HCT116 (cell line): ENCODE measurements around the gene TMEM98. TPM values are rescaled to one million over a fixed set of nuclear protein-coding genes. Genes with fewer than 3 reads are reported as not detected.
"Not testable (repeated sequence)": the region's sequence is repeated elsewhere in the genome, so short reads cannot be mapped to it uniquely, and the experiment has no call there.

Experiments used
- ATAC-seq: fragments of 200-7000 bp; cut with Tn5 transposase; 2 replicates; pipeline ENCODE4 v1.9.1; 2020; ENCODE audit warnings: mild to moderate bottlenecking, moderate library complexity
- BruUV-seq: library from RNA; stranded (reverse); fragments of 400-500 nt; replicated peaks from 2 replicates; lab custom pipeline; 2021; lab: Mats Ljungman, UMichigan
- CTCF ChIA-PET: fragments of 300-600 bp; sonication (Branson Sonifier 250); formaldehyde crosslinking; loops from one replicate; lab custom pipeline; 2021; ENCODE audit warnings: antibody characterized with exemption; lab: Charles Lee
- POLR2A ChIA-PET: fragments of 300-600, 350-600 bp; sonication (Branson Sonifier 250); formaldehyde crosslinking; loops from one replicate; lab custom pipeline; 2021; ENCODE audit warnings: antibody characterized with exemption; lab: Charles Lee
- RAD21 ChIA-PET, 2 experiments: fragments of 300-600 bp; sonication (Branson Sonifier 250); formaldehyde crosslinking; loops; one replicate each; lab custom pipeline; 2023; ENCODE audit warnings: low total read pairs in 2 of 2; ENCODE audit not compliant: uncharacterized antibody in 2 of 2, unreplicated experiment in 2 of 2, low non-redundant PET in 1 of 2; lab: Charles Lee
- DNase-seq: peaks from one replicate; pipeline ENCODE4 v3.0.0-alpha.2; 2010; ENCODE audit warnings: low read depth, low spot score
- H2AFZ ChIP-seq: fragments of 200-600 bp; shearing (Covaris generic), sonication (generic); 2 replicates; pipeline ENCODE4 v1.6.1; 2017; ENCODE audit warnings: low read depth, mixed run types, mixed read lengths, antibody characterized with exemption, low read length; ENCODE audit not compliant: poor library complexity, severe bottlenecking
- H3K27ac ChIP-seq: 2 replicates; pipeline ENCODE4 v1.5.1; 2012; ENCODE audit warnings: low read depth, low read length
- H3K27me3 ChIP-seq: fragments of 200-600 bp; sonication (generic); 2 replicates; pipeline ENCODE4 v1.6.1; 2016; ENCODE audit warnings: mixed run types, low read length, mixed read lengths; ENCODE audit not compliant: insufficient read depth
- H3K36me3 ChIP-seq, 2 experiments: fragments of 200-500 bp in 1 of 2; fragments of 200-600 bp in 1 of 2; sonication (Bioruptor generic) in 1 of 2; sonication (generic) in 1 of 2; 2 replicates each; pipeline versions ENCODE4 v1.5.1 to v1.6.1; 2014 to 2016; ENCODE audit warnings: low read length in 2 of 2, inconsistent platforms in 1 of 2, mixed read lengths in 1 of 2, mixed run types in 1 of 2; ENCODE audit not compliant: insufficient read depth in 2 of 2, control insufficient read depth in 1 of 2
- H3K4me1 ChIP-seq, 2 experiments: fragments of 200-600 bp in 1 of 2; sonication (generic) in 1 of 2; 2 replicates each; pipeline versions ENCODE4 v1.5.1 to v1.6.1; 2012 to 2017; ENCODE audit warnings: low read length in 2 of 2, inconsistent platforms in 1 of 2, mild to moderate bottlenecking in 1 of 2, mixed read lengths in 1 of 2, mixed run types in 1 of 2, moderate library complexity in 1 of 2; ENCODE audit not compliant: insufficient read depth in 2 of 2, control insufficient read depth in 1 of 2
- H3K4me2 ChIP-seq: fragments of 200-600 bp; sonication (generic); 2 replicates; pipeline ENCODE4 v1.6.1; 2017; ENCODE audit warnings: mixed run types, low read length, mixed read lengths
- H3K4me3 ChIP-seq, 2 experiments: fragments of 200-600 bp in 1 of 2; sonication (generic) in 1 of 2; replicated peaks in 1 of 2; 2 replicates each; pipeline ENCODE4 v1.5.1; 2011 to 2016; ENCODE audit warnings: low read length in 2 of 2, control low read depth in 1 of 2, low read depth in 1 of 2, mild to moderate bottlenecking in 1 of 2, mixed read lengths in 1 of 2, mixed run types in 1 of 2
- H3K79me2 ChIP-seq: fragments of 200-600 bp; sonication (generic); 2 replicates; pipeline ENCODE4 v1.6.1; 2017; ENCODE audit warnings: mild to moderate bottlenecking, mixed run types, low read length, moderate library complexity, mixed read lengths; ENCODE audit not compliant: insufficient read depth
- H3K9ac ChIP-seq: fragments of 200-600 bp; sonication (generic); 2 replicates; pipeline ENCODE4 v1.6.1; 2016; ENCODE audit warnings: low read length, mixed read lengths
- H3K9me2 ChIP-seq: fragments of 200-600 bp; sonication (generic), shearing (Covaris generic); 2 replicates; pipeline ENCODE4 v1.6.1; 2017; ENCODE audit warnings: mixed run types, mild to moderate bottlenecking, moderate library complexity; ENCODE audit not compliant: insufficient read depth
- H3K9me3 ChIP-seq, 2 experiments: fragments of 200-500 bp in 1 of 2; fragments of 200-600 bp in 1 of 2; sonication (Bioruptor generic) in 1 of 2; sonication (generic) in 1 of 2; 2 replicates each; pipeline ENCODE4 v1.6.1; 2014 to 2017; ENCODE audit warnings: low read length in 2 of 2, mixed read lengths in 2 of 2, inconsistent platforms in 1 of 2, low read depth in 1 of 2, mild to moderate bottlenecking in 1 of 2, mixed run types in 1 of 2, moderate library complexity in 1 of 2; ENCODE audit not compliant: control insufficient read depth in 1 of 2, insufficient read depth in 1 of 2
- H4K20me1 ChIP-seq: fragments of 200-600 bp; sonication (generic), shearing (Covaris generic); 2 replicates; pipeline ENCODE4 v1.6.1; 2017; ENCODE audit warnings: mixed run types, mild to moderate bottlenecking, moderate library complexity; ENCODE audit not compliant: insufficient read depth
- CBX3 ChIP-seq: IDR thresholded peaks from 2 replicates; pipeline ENCODE4 v1.6.1; 2012; ENCODE audit warnings: low read depth
- EZH2phosphoT487 ChIP-seq: fragments of 200-600 bp; IDR thresholded peaks from 2 replicates; pipeline ENCODE4 v1.6.1; 2018; ENCODE audit warnings: antibody characterized with exemption, borderline replicate concordance
- FOSL1 ChIP-seq: IDR thresholded peaks from 2 replicates; pipeline ENCODE4 v1.6.1; 2012; ENCODE audit warnings: low read depth
- intact Hi-C: fragments of 100-400 bp; cut with micrococcal nuclease; formaldehyde crosslinking; loops from 2 replicates; pipeline ENCODE4 v1.10.0; 2022
- total RNA-seq: library from RNA; stranded (reverse); gene quantifications from one replicate; pipeline ENCODE4 v1.2.1, GENCODE V29; 2021; ENCODE audit not compliant: unreplicated experiment

The TMEM98 gene
- total RNA-seq, 1 experiment from 2014 or later, result 29.3 TPM

DNA sequence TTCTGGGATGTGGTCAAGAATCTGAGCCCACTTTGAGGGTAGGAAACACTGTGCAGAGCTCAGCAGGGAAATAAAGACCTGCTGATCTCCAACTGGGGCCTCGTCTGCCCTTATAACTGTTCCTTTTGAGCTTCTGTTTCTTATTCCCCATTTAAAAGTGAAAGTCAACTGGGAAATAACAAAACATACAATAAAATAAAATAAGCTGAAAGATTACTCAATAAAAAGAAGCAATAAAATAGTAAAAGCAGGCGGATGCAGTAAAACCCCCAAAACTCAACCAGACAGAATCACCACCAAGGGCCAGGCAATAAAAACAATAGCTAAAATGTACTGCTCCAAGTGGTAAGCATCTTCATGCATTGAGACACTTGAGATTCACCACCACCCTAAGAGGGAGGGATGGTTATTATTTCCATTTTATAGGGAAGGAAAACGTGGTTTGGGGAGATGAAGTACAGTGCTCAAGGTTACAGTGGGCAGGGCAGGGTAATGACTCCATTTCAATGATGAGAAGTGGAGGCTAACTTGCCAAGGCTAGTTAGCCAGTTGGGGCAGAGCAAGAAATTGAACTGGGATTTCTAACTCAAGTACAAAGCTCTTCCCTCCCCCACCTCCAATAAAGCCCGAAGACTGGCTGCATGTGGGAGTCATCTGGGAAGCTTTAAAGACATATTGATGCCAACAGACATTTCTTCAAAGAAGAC, 57.2 kb downstream of the TMEM98 start:
- RAD21 ChIA-PET, result interaction anchor here in 1 of 2 experiments (1.5 kb wide), 1 partner anchor 202 kb away, joined by 3 read pairs; no protein-coding TSS in a partner anchor
- Histone ChIP-seq H3K9me2 (no peaks in the 10 kb centered on the region), H3K36me3 (no peaks in the 10 kb centered on the region), H2AFZ (no peak overlapping the region), H3K4me1 (no peaks in the 10 kb centered on the region), H3K27me3 (no peaks in the 10 kb centered on the region), H3K27ac (no peak overlapping the region)
- ATAC-seq, result no peak
- TF ChIP-seq EZH2phosphoT487 (no peak), FOSL1 (no peak), CBX3 (no peak)
- TF ChIP-seq, all 23 proteins: peak for 0
- H3K79me2 ChIP-seq, result no peaks in the 10 kb centered on the region
- H3K9ac ChIP-seq, result no peak overlapping the region
- ChIA-PET POLR2A (interaction anchor here (1.0 kb wide), 1 partner anchor 13 kb away, joined by 3 read pairs; no protein-coding TSS in a partner anchor), CTCF (interaction anchor here (1.3 kb wide), 1 partner anchor 202 kb away, joined by 4 read pairs; no protein-coding TSS in a partner anchor)
- H3K9me3 ChIP-seq, result 0 out of 4 replicates have a peak, but pooled peaks cover 0 to 4% of the 10 kb centered on the region in 2 experiments
- intact Hi-C loops, result no loop called here
- BruUV-seq, result no TSS peak
- no peak overlapping the region for H3K4me3 ChIP-seq
- DNase-seq, result no peak
- H4K20me1 ChIP-seq, result no peaks in the 10 kb centered on the region
- no peak overlapping the region for H3K4me2 ChIP-seq

DNA sequence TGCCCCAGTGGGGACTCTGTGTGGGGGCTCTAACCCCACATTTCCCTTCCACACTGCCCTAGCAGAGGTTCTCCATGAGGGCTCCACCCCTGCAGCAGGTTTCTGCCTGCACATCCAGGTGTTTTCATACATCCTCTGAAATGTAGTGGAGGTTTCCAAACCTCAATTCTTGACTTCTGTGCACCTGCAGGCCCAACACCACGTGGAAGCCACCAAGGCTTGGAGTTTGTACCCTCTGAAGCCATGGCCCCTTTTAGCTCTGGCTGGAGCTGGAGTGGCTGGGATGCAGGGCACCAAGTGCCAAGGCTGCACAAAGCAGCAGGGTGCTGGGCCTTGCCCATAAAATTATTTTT, 59.5 kb downstream of the TMEM98 start:
- not testable (repeated sequence) for ATAC-seq
- POLR2A ChIA-PET, result interaction anchor here (1.3 kb wide), 1 partner anchor 11 kb away, joined by 3 read pairs; no protein-coding TSS in a partner anchor
- CTCF ChIA-PET, result interaction anchor here (2.6 kb wide), 1 partner anchor 11 kb away, joined by 10 read pairs; no protein-coding TSS in a partner anchor

DNA sequence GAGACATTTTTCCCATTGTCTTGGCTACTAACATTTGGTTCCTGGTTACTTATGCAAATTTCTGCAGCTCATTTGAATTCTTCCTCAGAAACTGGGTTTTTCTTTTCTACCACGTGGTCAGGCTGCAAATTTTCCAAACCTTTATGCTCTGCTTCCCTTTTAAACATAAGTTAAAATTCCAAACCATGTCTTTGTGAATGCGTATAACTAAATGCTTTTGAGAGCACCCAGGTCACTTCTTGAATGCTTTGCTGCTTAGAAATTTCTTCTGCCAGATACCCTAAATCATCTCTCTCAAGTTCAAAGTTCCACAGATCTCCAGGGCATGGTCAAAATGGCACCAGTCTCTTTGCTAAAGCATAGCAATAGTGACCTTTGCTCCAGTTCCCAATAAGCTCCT, 59.9 kb downstream of the TMEM98 start:
- BruUV-seq, H3K9me2 ChIP-seq, H3K4me3 ChIP-seq, ATAC-seq, DNase-seq, intact Hi-C loops, H3K9me3 ChIP-seq, RAD21 ChIA-PET, H3K27ac ChIP-seq, H3K4me1 ChIP-seq, H3K27me3 ChIP-seq, H3K9ac ChIP-seq, H2AFZ ChIP-seq, H3K4me2 ChIP-seq, H4K20me1 ChIP-seq, H3K36me3 ChIP-seq, H3K79me2 ChIP-seq: not testable (repeated sequence)
- POLR2A ChIA-PET, result interaction anchor here (1.3 kb wide), 1 partner anchor 10 kb away, joined by 3 read pairs; no protein-coding TSS in a partner anchor
- CTCF ChIA-PET, result interaction anchor here (2.6 kb wide), 1 partner anchor 11 kb away, joined by 10 read pairs; no protein-coding TSS in a partner anchor

More for the DNA sequence above, 59.5 kb downstream of the TMEM98 start:
- H3K4me2 ChIP-seq, H3K27ac ChIP-seq, H3K27me3 ChIP-seq, H3K79me2 ChIP-seq, H3K4me3 ChIP-seq, H3K9ac ChIP-seq, H3K36me3 ChIP-seq, RAD21 ChIA-PET, BruUV-seq, H4K20me1 ChIP-seq, DNase-seq, H3K9me2 ChIP-seq, H2AFZ ChIP-seq, H3K9me3 ChIP-seq, H3K4me1 ChIP-seq, intact Hi-C loops: not testable (repeated sequence)
